Right lobe of liver (tissue), 4 donors: ENCODE data around the gene ZNF674.

Experiments
- POLR2A ChIP-seq: fragments of 450-650 bp; IDR thresholded peaks from one replicate; pipeline ENCODE4 v1.6.1; 2017; ENCODE audit warnings: antibody characterized with exemption, mild to moderate bottlenecking
- TF ChIP-seq, protein P1 (sequence below), 4 donors: fragments of 200-600 bp in 3 of 4; fragments of 450-650 bp in 1 of 4; IDR thresholded peaks; one replicate each; pipeline versions ENCODE4 v1.5.1 to v1.8.0; 2016 to 2022; ENCODE audit warnings: antibody characterized with exemption in 4 of 4, mild to moderate bottlenecking in 2 of 4
- donor health status: DM: no; HTN: no; CAD: no.
- donor health status: DM: no; HTN: no; CAD: no.
- donor health status: DM: no; HTN: yes; CAD: no.

- TF ChIP-seq, protein P1, sequence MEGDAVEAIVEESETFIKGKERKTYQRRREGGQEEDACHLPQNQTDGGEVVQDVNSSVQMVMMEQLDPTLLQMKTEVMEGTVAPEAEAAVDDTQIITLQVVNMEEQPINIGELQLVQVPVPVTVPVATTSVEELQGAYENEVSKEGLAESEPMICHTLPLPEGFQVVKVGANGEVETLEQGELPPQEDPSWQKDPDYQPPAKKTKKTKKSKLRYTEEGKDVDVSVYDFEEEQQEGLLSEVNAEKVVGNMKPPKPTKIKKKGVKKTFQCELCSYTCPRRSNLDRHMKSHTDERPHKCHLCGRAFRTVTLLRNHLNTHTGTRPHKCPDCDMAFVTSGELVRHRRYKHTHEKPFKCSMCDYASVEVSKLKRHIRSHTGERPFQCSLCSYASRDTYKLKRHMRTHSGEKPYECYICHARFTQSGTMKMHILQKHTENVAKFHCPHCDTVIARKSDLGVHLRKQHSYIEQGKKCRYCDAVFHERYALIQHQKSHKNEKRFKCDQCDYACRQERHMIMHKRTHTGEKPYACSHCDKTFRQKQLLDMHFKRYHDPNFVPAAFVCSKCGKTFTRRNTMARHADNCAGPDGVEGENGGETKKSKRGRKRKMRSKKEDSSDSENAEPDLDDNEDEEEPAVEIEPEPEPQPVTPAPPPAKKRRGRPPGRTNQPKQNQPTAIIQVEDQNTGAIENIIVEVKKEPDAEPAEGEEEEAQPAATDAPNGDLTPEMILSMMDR (IDR thresholded peaks at IDR 0.05), result no peak
- no peak for TF ChIP-seq POLR2A
Observed at GRCh38 chrX:46553935-46554334, 8.7 kb upstream of the ZNF674 start.
